ENCODE results near the gene CHML.

Gene CHML

DNA sequence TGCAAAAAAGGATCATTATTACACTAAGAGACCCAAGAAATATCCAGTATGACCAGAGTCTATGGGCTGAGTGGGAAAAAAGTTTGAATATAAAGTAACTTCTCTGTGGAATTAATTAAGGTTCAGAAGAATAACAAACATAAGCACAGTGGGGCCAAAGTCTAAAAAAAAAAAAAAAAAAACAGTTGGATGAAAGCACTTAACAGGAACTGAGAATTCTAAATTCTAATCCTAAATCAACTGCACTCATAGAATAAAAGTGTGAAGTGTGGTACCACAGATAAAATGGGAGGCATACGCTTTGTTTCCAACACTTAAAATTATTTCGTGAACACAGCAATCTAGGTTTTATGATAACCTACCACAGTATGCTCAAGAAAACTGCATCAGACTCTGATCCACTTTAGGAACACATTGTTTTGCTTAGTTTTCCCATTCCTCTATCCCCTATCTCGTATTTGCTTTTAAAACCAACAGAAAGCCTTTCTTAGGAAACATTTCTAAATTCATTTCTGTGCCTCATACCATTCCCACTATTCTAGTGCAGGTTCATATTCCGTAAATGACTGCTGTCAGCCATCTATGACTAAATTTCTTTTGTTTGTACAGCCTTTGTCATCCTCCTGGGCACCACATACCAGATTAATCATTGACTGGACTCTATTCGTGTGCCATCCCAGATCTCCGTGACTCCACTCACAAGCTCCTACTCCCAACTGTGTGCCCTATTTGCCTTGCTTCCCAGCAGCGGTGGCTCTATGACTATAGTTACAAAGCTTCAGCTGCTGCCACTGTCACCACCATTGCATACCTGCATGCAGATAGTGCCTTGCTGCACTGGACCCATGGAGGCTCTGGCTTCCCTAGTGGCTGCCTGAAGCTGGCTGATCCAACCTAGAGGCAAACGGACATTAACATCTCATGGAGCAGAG lies 24.9 kb downstream of the CHML start:
- no peak for DNase-seq

DNA sequence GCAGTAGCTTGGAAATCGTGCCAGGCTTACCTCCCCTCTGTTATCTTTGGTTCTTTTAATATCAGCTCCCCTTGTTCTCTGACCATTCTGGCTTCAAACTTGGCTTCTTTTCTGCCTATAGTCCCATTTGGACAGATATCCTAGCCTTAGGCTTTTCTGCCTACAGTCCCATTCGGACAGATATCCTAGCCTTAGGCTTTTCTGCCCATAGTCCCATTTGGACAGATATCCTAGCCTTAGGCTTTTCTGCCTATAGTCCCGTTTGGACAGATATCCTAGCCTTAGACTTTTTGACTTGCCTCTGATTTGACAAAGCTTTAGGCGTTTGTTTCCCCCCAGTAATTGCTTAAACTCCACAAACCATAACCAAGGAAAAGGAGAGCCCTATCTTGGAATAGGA lies 25.6 kb downstream of the CHML start:
- DNase-seq = no peak

DNA sequence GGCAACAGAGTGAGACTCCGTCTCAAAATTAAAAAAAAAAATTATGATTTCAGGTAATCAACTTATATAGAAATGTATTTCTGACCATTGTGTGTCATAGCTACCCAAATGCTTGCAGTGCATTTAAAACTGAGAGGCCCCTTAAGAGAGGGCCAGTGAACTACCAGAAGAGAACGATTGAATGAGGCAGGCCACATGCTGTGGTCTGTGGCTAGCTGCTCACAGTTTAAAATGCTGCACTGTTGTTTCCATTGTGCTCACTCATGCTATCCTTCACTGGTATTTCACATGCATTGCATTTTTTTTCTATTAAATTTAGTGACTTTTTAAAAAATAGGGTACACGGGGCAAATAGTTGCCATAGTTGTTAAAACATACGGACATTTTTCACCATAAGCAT lies 26.0 kb downstream of the CHML start:
- DNase-seq = no peak

- DNase-seq = peak; percentile 86
Measured at GRCh38 chr1:241612533-241613477, 27.4 kb downstream of the CHML start.

DNA sequence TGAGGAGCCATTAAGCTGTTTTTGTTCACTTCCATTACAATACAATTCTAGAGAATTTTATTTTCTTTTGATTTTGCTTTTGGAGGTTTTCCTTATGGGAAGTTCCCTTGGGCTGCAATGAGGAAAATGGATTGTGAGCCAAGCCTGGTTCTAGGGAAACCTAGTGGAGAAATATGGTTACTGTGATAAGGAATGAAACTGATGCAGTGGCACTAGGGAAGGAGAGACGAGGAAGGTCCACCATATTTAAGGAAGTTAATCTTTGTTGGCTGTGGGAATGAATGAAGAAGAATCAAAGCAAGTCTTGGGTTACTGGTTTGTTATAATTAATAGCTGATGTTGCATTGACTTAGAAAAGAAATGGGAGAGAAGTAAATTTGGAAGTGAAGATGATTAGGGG lies 28.4 kb downstream of the CHML start:
- DNase-seq = no peak

GRCh38 chr1:241611063-241611462 lies 29.1 kb downstream of the CHML start:
- peak; percentile 68 for DNase-seq

DNA sequence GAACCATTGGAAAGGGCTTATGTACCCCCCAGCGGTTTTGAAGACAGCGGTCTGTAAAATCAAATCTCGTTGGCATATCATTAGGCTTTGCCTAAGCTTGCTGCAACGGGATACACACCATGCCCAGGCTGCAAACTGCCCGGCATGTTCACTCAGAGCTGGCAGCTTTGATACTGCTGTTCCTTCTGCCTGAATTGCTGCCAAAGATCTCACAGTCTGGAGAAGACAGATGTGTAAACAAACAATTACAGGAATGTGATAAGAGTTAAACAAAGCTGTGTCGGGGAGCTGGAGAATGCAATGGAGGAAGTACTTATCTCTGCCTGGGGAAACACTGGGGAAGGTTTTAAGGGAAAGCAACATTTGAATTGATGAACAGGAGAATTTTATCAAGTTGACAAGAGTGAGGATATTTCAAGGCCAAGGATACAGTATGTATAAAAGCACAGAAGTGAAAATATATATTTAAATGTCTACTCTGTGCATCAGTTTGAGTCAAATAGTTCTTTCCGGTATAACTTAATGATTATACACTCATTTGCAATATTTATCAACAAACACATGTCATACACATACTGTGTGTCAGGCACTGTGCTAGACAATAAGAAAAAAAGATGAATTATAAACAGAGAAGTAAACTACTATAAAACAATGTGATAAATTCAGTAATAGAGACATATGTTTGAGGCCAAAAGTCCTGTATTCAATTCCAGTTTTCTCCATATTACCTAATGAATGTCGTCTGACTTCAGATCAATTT lies 29.9 kb downstream of the CHML start:
- DNase-seq = no peak

- peak; percentile 48 for DNase-seq
Measured at GRCh38 chr1:241608379-241609033, 31.7 kb downstream of the CHML start.

DNA sequence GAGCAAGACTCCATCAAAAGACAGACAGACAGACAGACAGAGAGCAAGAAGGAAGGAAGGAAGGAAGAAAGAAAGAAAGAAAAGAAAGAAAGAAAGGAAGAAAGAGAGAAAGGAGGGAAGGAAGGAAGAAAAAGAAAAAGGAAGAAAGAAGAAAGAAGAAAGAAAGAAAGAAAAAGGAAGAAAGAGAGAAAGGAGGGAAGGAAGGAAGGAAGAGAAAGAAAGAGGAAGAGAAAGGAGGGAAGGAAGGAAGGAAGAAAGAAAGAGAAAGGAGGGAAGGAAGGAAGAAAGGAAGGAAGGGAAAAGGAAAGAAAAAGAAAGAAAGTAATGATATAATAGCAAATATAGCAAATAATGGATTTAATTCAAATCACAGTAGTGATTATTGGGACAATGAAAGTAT lies 32.7 kb downstream of the CHML start:
- no peak for DNase-seq

- DNase-seq = no peak
Measured at GRCh38 chr1:241606544-241606943, 33.6 kb downstream of the CHML start.

DNA sequence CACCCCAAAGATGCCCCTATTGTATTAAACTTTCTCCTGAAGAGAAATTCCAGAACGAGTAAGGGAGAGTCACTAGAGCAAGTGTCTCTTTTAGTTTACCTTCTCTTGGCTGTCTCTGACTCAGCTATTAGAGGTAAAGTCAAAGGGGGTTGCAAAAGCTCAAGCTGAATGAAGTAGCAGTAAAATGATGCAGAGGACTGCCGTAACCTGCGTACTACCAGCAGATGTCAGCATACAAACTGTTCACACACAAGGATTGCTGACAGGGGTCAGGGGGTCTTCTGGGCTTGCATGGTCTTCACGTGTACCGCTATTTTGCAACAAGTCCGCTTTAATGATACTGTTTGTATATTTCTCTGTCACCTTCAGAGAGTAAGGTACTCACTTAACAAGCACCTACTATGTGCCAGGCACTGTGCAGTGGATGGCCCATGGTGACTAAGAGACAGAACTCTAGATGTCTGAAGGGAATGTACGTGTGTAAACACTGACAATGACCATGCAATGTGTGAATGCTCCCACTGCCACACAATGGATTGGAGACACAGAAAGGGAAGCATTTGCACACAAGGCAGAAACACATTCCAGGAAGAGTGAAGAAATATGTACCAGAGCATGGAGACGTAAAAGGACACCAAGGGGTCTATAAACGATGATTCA lies 34.9 kb downstream of the CHML start:
- DNase-seq = no peak

- DNase-seq = no peak
Measured at GRCh38 chr1:241603731-241604245, 36.4 kb downstream of the CHML start.

DNA sequence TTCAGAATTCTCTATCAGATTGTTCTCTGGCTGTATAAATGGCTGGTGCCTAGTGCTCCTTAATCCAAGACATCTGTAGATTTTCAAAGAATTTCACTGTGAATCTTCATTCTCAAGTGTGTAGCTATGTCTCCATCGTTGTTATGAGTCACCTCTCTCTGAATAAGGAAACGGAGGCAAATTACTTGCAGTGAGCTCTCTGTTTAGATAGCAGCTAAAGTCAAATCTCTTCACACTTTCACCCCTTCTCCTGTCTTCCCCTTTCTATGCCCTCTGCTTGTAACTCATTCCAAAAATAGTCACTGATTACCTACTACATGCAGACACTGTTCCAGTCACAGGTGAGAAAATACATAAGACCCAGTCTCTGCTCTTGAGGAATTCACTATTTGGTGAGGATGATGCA lies 39.7 kb downstream of the CHML start:
- DNase-seq = peak; percentile 68

DNA sequence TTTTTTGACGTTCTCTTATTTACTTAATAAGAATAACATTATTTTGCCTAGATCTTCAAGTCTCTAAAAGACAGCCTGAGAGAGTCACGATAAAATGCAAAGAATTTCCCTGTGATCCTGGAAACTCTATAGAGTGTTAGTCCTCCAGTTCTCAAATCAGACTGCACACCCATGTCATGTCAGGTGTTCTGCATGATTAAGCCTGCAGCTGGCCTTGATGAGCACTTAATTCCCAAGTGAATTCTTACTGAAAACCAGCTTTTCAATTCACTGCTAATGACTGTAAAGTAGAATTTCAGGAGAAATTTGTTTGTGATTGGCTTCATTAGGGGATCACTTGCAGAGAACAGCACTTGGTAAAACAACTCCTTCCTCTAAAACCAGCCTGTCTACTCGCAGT lies 41.9 kb downstream of the CHML start:
- no peak for DNase-seq

GRCh38 chr1:241596633-241597032 lies 43.5 kb downstream of the CHML start:
- DNase-seq = no peak

DNA sequence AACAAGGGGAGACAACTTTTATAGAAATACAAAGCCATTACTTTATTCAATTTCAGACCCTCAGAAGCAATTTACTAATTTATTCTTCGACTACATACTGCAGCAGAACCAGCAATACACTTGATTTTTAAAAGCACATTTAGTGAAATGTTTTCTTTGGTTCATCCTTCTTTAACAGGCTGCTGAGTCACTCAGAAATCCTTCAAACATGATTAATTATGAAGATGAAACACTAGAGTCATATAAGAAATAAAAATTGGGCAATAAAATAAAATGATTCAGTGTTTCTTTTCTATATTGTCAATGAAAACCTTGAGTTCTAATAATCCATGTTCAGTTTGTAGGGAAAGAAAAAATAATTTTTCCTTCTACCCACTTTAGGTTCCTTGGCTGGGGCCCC lies 47.0 kb downstream of the CHML start:
- peak; percentile 41 for DNase-seq

- DNase-seq = peak; percentile 71
Measured at GRCh38 chr1:241592273-241592958, 47.8 kb downstream of the CHML start.

- no peak for DNase-seq
Measured at GRCh38 chr1:241591736-241592135, 48.4 kb downstream of the CHML start.

DNA sequence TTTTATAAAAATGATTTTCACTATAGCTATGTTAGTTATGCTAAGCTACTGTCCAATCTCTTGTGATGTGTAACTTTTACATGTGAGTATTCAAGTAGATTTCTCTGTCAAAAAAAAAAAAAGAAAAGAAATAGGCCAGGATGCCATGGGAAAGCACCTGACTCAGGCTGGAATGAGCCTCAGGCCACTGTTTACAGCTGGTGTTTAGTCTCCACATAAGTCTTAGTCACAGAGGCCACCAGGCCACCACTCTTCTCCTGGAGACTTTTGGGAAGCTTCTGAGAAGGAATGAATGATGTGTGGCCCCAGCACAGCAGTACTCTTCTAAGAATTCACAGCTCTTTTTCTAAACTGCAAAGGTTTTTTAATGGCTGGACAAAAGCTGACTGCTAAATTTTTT lies 48.9 kb downstream of the CHML start:
- no peak for DNase-seq

DNA sequence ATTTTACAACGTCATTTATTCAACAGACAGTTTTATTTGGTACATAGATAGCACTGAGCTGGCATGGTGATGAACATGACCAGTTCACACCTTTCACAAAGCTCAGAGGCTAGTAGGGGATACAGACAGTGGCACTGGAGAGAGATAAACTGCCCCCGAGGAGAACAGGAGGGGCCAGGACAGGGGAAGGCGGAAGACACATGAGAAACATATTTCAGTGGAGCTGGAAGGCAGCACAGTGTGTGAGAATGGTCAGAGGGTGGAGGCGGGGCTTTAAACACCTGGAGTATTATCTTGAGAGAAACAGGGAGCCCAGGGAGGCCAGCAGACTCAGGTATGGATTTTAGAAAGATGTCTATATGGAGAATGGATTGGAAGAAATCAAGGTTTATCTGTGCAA lies 49.5 kb downstream of the CHML start:
- no peak for DNase-seq
